Loucy (cell line): Measurements from ENCODE around the gene CYP19A1.
A peak's percentile ranks its signal among the peaks of the same experiment; 100 is the strongest.

Experiments used
- H2AFZ ChIP-seq: fragments of 200-600 bp; sonication (generic); 2 replicates; pipeline ENCODE4 v1.6.0; 2016; ENCODE audit warnings: antibody characterized with exemption, mild to moderate bottlenecking, low read length, moderate library complexity
- H3F3A ChIP-seq: fragments of 200-600 bp; 2 replicates; pipeline ENCODE4 v1.6.0; 2016; ENCODE audit warnings: antibody characterized with exemption, low read depth, mild to moderate bottlenecking
- H3K27me3 ChIP-seq: fragments of 200-600 bp; sonication (generic); 2 replicates; pipeline ENCODE4 v1.6.1; 2014; ENCODE audit warnings: low read length, mild to moderate bottlenecking; ENCODE audit not compliant: insufficient read depth, poor library complexity, severe bottlenecking
- H3K36me3 ChIP-seq: fragments of 200-600 bp; sonication (generic); 2 replicates; pipeline ENCODE4 v1.6.1; 2016; ENCODE audit warnings: low read length; ENCODE audit not compliant: insufficient read depth
- H3K4me1 ChIP-seq: fragments of 200-600 bp; sonication (generic); 2 replicates; pipeline ENCODE4 v1.5.1; 2014; ENCODE audit warnings: low read length, mild to moderate bottlenecking; ENCODE audit not compliant: insufficient read depth, poor library complexity, severe bottlenecking
- H3K4me2 ChIP-seq: fragments of 200-600 bp; sonication (generic); 2 replicates; pipeline ENCODE4 v1.6.0; 2014; ENCODE audit warnings: antibody characterized with exemption, low read length, low read depth, mild to moderate bottlenecking; ENCODE audit not compliant: poor library complexity, severe bottlenecking
- H3K4me3 ChIP-seq: fragments of 200-600 bp; sonication (generic); 2 replicates; pipeline ENCODE4 v1.5.1; 2014; ENCODE audit warnings: low read length, mild to moderate bottlenecking, mixed read lengths; ENCODE audit not compliant: poor library complexity, severe bottlenecking
- H3K79me2 ChIP-seq: fragments of 200-600 bp; sonication (generic); 2 replicates; pipeline ENCODE4 v1.6.1; 2014; ENCODE audit warnings: low read length; ENCODE audit not compliant: insufficient read depth
- H3K9ac ChIP-seq: fragments of 200-600 bp; sonication (generic); 2 replicates; pipeline ENCODE4 v1.6.0; 2014; ENCODE audit warnings: mild to moderate bottlenecking, low read depth, low read length, moderate library complexity; ENCODE audit not compliant: poor library complexity, severe bottlenecking
- H3K9me2 ChIP-seq: fragments of 200-600 bp; sonication (generic); replicated peaks from 2 replicates; pipeline ENCODE4 v1.6.1; 2016; ENCODE audit warnings: low read depth, low read length, mixed read lengths
- H3K9me3 ChIP-seq: fragments of 200-600 bp; sonication (generic); 2 replicates; pipeline ENCODE4 v1.6.1; 2014; ENCODE audit warnings: mild to moderate bottlenecking, antibody characterized with exemption, low read length, low read depth; ENCODE audit not compliant: insufficient read depth
- H4K20me1 ChIP-seq: fragments of 200-600 bp; sonication (generic); 2 replicates; pipeline ENCODE4 v1.6.0; 2014; ENCODE audit warnings: antibody characterized with exemption, low read length, mild to moderate bottlenecking; ENCODE audit not compliant: insufficient read depth, poor library complexity, severe bottlenecking
- EZH2phosphoT487 ChIP-seq: fragments of 200-600 bp; IDR thresholded peaks from 2 replicates; pipeline ENCODE4 v1.6.1; 2018; ENCODE audit warnings: antibody characterized with exemption, mild to moderate bottlenecking, moderate library complexity, borderline replicate concordance
- TF ChIP-seq, protein P1 (sequence below): fragments of 200-600 bp; sonication (generic); conservative IDR thresholded peaks from 2 replicates; pipeline ENCODE4 v1.5.1; 2014; ENCODE audit warnings: mild to moderate bottlenecking, antibody characterized with exemption, low read length

Gene CYP19A1

DNA sequence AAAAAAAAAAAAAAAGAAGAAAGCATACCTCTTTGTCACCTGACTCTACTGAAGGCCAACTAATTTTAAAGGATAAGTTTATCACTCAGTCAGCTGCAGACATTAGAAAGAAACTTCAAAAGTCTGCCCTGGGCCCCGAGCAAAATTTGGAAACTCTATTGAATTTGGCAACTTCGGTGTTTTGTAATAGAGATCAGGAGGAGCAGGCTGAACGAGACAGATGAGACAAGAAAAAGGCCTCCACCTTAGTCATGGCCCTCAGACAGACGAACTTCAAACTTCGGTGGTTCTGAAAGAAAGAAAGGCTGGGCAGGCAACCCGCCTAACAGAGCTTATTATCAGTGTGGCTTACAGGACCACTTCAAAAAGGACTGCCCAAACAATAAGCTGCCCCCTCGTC lies 21.6 kb upstream of the CYP19A1 start:
- Histone ChIP-seq H3K36me3 (no peaks in the 10 kb centered on the region), H3K4me3 (no peak overlapping the region), H3K4me1 (no peaks in the 10 kb centered on the region), H2AFZ (no peak overlapping the region), H3K9me3 (no peaks in the 10 kb centered on the region), H3K27me3 (no peaks in the 10 kb centered on the region), H3K4me2 (no peak overlapping the region), H3K9ac (no peak overlapping the region), H3F3A (no peaks in the 10 kb centered on the region), H3K79me2 (no peaks in the 10 kb centered on the region), H4K20me1 (no peaks in the 10 kb centered on the region), H3K9me2 (no peaks in the 10 kb centered on the region)
- TF ChIP-seq, protein P1, sequence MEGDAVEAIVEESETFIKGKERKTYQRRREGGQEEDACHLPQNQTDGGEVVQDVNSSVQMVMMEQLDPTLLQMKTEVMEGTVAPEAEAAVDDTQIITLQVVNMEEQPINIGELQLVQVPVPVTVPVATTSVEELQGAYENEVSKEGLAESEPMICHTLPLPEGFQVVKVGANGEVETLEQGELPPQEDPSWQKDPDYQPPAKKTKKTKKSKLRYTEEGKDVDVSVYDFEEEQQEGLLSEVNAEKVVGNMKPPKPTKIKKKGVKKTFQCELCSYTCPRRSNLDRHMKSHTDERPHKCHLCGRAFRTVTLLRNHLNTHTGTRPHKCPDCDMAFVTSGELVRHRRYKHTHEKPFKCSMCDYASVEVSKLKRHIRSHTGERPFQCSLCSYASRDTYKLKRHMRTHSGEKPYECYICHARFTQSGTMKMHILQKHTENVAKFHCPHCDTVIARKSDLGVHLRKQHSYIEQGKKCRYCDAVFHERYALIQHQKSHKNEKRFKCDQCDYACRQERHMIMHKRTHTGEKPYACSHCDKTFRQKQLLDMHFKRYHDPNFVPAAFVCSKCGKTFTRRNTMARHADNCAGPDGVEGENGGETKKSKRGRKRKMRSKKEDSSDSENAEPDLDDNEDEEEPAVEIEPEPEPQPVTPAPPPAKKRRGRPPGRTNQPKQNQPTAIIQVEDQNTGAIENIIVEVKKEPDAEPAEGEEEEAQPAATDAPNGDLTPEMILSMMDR, result no peak
- no peak for TF ChIP-seq EZH2phosphoT487

DNA sequence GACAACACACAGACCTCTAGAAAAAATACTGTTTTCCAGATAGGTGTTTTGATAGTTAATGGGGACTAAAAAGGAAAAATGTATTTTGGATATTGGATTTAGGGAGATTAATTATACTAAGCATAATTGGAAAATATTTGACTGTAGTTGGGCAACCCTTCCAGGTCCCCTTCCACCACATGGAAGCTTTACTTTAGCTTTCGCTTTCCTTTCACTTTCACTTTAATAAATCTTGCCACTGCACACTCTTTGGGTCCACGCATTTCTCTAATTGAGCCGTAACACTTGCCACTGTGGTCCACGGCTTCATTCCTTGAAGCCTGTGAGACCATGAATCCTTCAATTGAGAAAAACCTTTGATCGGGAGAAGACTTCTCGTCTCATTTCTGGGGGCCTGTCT lies 18.6 kb upstream of the CYP19A1 start:
- H3K79me2 ChIP-seq, result no peaks in the 10 kb centered on the region
- peak overlapping the region; percentile 59 for H3K4me2 ChIP-seq
- no peaks in the 10 kb centered on the region for H3K9me2 ChIP-seq
- H3F3A ChIP-seq, result no peaks in the 10 kb centered on the region
- no peaks in the 10 kb centered on the region for H3K4me1 ChIP-seq
- no peaks in the 10 kb centered on the region for H3K36me3 ChIP-seq
- H3K9me3 ChIP-seq, result no peaks in the 10 kb centered on the region
- H3K27me3 ChIP-seq, result no peaks in the 10 kb centered on the region
- H2AFZ ChIP-seq, result peak overlapping the region; percentile 93
- H4K20me1 ChIP-seq, result no peaks in the 10 kb centered on the region
- TF ChIP-seq, protein P1, result no peak
- TF ChIP-seq EZH2phosphoT487, result no peak
- H3K9ac ChIP-seq, result no peak overlapping the region
- peak overlapping the region; percentile 28 for H3K4me3 ChIP-seq

DNA sequence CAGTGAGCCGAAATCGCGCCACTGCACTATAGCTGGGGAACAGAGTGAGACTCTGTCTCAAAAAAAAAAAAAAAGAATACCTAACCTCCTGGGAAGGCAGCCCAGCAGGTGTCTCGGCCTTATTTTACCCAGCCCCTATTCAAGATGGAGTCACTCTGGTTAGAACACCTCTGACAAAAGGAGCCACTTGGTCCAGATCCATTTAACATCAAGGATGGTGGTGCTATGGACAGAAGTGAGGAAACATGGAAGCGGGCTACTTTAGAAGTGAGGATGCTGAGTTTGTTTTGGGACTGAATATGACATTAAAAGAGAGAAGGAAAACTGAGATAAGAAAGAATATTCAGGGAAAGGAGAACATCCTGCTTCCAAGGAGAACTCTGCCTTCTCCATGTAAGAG lies 17.8 kb upstream of the CYP19A1 start:
- no peaks in the 10 kb centered on the region for H3K79me2 ChIP-seq
- peak overlapping the region; percentile 93; the same call in 1 of the 2 replicates for H2AFZ ChIP-seq
- no peak overlapping the region for H3K4me2 ChIP-seq
- no peaks in the 10 kb centered on the region for H3K36me3 ChIP-seq
- no peaks in the 10 kb centered on the region for H3K27me3 ChIP-seq
- H4K20me1 ChIP-seq, result no peaks in the 10 kb centered on the region
- TF ChIP-seq EZH2phosphoT487, result no peak
- TF ChIP-seq, protein P1, result no peak
- H3K4me3 ChIP-seq, result no peak overlapping the region
- no peaks in the 10 kb centered on the region for H3F3A ChIP-seq
- no peaks in the 10 kb centered on the region for H3K4me1 ChIP-seq
- H3K9ac ChIP-seq, result no peak overlapping the region
- no peaks in the 10 kb centered on the region for H3K9me3 ChIP-seq
- H3K9me2 ChIP-seq, result no peaks in the 10 kb centered on the region
